ENCODE data around the gene WDSUB1. TPM values are rescaled to one million over a fixed set of nuclear protein-coding genes. Genes with fewer than 3 reads are reported as not detected.

WDSUB1 gene
- polyA plus RNA-seq, 2 donors, result 8.0 to 9.0 TPM

GRCh38 chr2:159249990-159250715 lies 36.4 kb downstream of the WDSUB1 start:
- H3K9me3 ChIP-seq (ENCODE audit: control insufficient read depth in 2 of 2, insufficient read depth in 1 of 2, low read depth in 1 of 2, low read length in 1 of 2), result no peaks in the 10 kb centered on the region
- H3K27me3 ChIP-seq (ENCODE audit: control insufficient read depth in 1 of 2, insufficient read depth in 2 of 2, low read length in 2 of 2), result no peaks in the 10 kb centered on the region
- 45 to 58% methylated on average over 7 of the region's 7 CpGs for WGBS, 2 donors
- H3K36me3 ChIP-seq (ENCODE audit: control insufficient read depth in 2 of 2, insufficient read depth in 2 of 2, low read length in 1 of 2), result no peaks in the 10 kb centered on the region
- no peak overlapping the region for H3K4me3 ChIP-seq (ENCODE audit: low read depth in 1 of 2, low read length in 2 of 2)
- peak overlapping the region; percentile 53 to 61 for H3K27ac ChIP-seq (ENCODE audit: low read depth in 2 of 2, low read length in 1 of 2)
- no peaks in the 10 kb centered on the region for H3K4me1 ChIP-seq (ENCODE audit: control insufficient read depth in 2 of 2, insufficient read depth in 2 of 2, low read length in 1 of 2)

GRCh38 chr2:159246325-159246988 lies 40.0 kb downstream of the WDSUB1 start:
- no peaks in the 10 kb centered on the region for H3K36me3 ChIP-seq (ENCODE audit: control insufficient read depth in 2 of 2, insufficient read depth in 2 of 2, low read length in 1 of 2)
- no peak overlapping the region for H3K27ac ChIP-seq (ENCODE audit: low read depth in 2 of 2, low read length in 1 of 2)
- no peak overlapping the region for H3K4me3 ChIP-seq (ENCODE audit: low read depth in 1 of 2, low read length in 2 of 2)
- WGBS, 2 donors, result 86 to 89% methylated on average over 7 of the region's 7 CpGs
- H3K9me3 ChIP-seq (ENCODE audit: control insufficient read depth in 2 of 2, insufficient read depth in 1 of 2, low read depth in 1 of 2, low read length in 1 of 2), result no peaks in the 10 kb centered on the region
- no peaks in the 10 kb centered on the region for H3K4me1 ChIP-seq (ENCODE audit: control insufficient read depth in 2 of 2, insufficient read depth in 2 of 2, low read length in 1 of 2)
- H3K27me3 ChIP-seq (ENCODE audit: control insufficient read depth in 1 of 2, insufficient read depth in 2 of 2, low read length in 2 of 2), result no peaks in the 10 kb centered on the region

GRCh38 chr2:159243529-159243928 lies 43.0 kb downstream of the WDSUB1 start:
- no peak overlapping the region for H3K4me3 ChIP-seq (ENCODE audit: low read depth in 1 of 2, low read length in 2 of 2)
- no peak overlapping the region for H3K27ac ChIP-seq (ENCODE audit: low read depth in 2 of 2, low read length in 1 of 2)
- H3K36me3 ChIP-seq (ENCODE audit: control insufficient read depth in 2 of 2, insufficient read depth in 2 of 2, low read length in 1 of 2), result peaks cover 0 to 3% of the 10 kb centered on the region in 2 donors
- no peaks in the 10 kb centered on the region for H3K9me3 ChIP-seq (ENCODE audit: control insufficient read depth in 2 of 2, insufficient read depth in 1 of 2, low read depth in 1 of 2, low read length in 1 of 2)
- no peaks in the 10 kb centered on the region for H3K27me3 ChIP-seq (ENCODE audit: control insufficient read depth in 1 of 2, insufficient read depth in 2 of 2, low read length in 2 of 2)
- H3K4me1 ChIP-seq (ENCODE audit: control insufficient read depth in 2 of 2, insufficient read depth in 2 of 2, low read length in 1 of 2), result no peaks in the 10 kb centered on the region

DNA sequence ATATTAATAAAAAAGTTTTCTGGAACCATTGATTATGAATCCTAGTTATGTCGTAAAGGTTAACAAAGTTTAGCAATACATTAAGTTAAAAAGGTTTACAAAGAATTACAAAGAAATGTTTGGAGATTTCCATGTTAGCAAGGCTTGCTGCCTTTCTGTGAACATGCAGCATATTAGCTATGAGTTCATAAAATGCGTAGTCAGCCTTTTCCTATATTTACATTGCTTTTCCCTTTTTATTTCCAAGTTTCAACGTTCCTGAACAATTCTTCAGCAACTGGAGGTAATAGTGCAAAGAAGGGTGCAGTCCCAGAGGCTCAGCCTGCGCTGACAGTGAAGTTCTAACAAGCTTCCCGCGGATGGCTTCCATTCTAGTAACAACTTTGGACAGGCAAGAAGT lies 51.6 kb downstream of the WDSUB1 start:
- H3K27ac ChIP-seq (ENCODE audit: low read depth in 2 of 2, low read length in 1 of 2), result no peak overlapping the region
- no peak overlapping the region for H3K4me3 ChIP-seq (ENCODE audit: low read depth in 1 of 2, low read length in 2 of 2)
- no peaks in the 10 kb centered on the region for H3K27me3 ChIP-seq (ENCODE audit: control insufficient read depth in 1 of 2, insufficient read depth in 2 of 2, low read length in 2 of 2)
- H3K36me3 ChIP-seq (ENCODE audit: control insufficient read depth in 2 of 2, insufficient read depth in 2 of 2, low read length in 1 of 2), result peaks cover 11 to 20% of the 10 kb centered on the region in 2 donors
- WGBS, 2 donors, result 88 to 90% methylated on average over 6 of the region's 6 CpGs
- no peaks in the 10 kb centered on the region for H3K9me3 ChIP-seq (ENCODE audit: control insufficient read depth in 2 of 2, insufficient read depth in 1 of 2, low read depth in 1 of 2, low read length in 1 of 2)
- H3K4me1 ChIP-seq (ENCODE audit: control insufficient read depth in 2 of 2, insufficient read depth in 2 of 2, low read length in 1 of 2), result no peaks in the 10 kb centered on the region

GRCh38 chr2:159232456-159233170 lies 53.9 kb downstream of the WDSUB1 start:
- WGBS, 2 donors, result 46 to 50% methylated on average over 3 of the region's 3 CpGs
- no peak overlapping the region for H3K4me3 ChIP-seq (ENCODE audit: low read depth in 1 of 2, low read length in 2 of 2)
- no peaks in the 10 kb centered on the region for H3K27me3 ChIP-seq (ENCODE audit: control insufficient read depth in 1 of 2, insufficient read depth in 2 of 2, low read length in 2 of 2)
- no peak overlapping the region for H3K27ac ChIP-seq (ENCODE audit: low read depth in 2 of 2, low read length in 1 of 2)
- peaks cover 23 to 32% of the 10 kb centered on the region in 2 donors for H3K36me3 ChIP-seq (ENCODE audit: control insufficient read depth in 2 of 2, insufficient read depth in 2 of 2, low read length in 1 of 2)
- H3K4me1 ChIP-seq (ENCODE audit: control insufficient read depth in 2 of 2, insufficient read depth in 2 of 2, low read length in 1 of 2), result no peaks in the 10 kb centered on the region
- no peaks in the 10 kb centered on the region for H3K9me3 ChIP-seq (ENCODE audit: control insufficient read depth in 2 of 2, insufficient read depth in 1 of 2, low read depth in 1 of 2, low read length in 1 of 2)

GRCh38 chr2:159230145-159230877 lies 56.2 kb downstream of the WDSUB1 start:
- Histone ChIP-seq H3K27me3 (ENCODE audit: control insufficient read depth in 1 of 2, insufficient read depth in 2 of 2, low read length in 2 of 2) (no peaks in the 10 kb centered on the region), H3K4me3 (ENCODE audit: low read depth in 1 of 2, low read length in 2 of 2) (no peak overlapping the region), H3K36me3 (ENCODE audit: control insufficient read depth in 2 of 2, insufficient read depth in 2 of 2, low read length in 1 of 2) (peaks cover 19 to 33% of the 10 kb centered on the region in 2 donors), H3K9me3 (ENCODE audit: control insufficient read depth in 2 of 2, insufficient read depth in 1 of 2, low read depth in 1 of 2, low read length in 1 of 2) (no peaks in the 10 kb centered on the region), H3K4me1 (ENCODE audit: control insufficient read depth in 2 of 2, insufficient read depth in 2 of 2, low read length in 1 of 2) (no peaks in the 10 kb centered on the region), H3K27ac (ENCODE audit: low read depth in 2 of 2, low read length in 1 of 2) (no peak overlapping the region)
- WGBS, 2 donors, result 94 to 95% methylated on average over 19 of the region's 19 CpGs

DNA sequence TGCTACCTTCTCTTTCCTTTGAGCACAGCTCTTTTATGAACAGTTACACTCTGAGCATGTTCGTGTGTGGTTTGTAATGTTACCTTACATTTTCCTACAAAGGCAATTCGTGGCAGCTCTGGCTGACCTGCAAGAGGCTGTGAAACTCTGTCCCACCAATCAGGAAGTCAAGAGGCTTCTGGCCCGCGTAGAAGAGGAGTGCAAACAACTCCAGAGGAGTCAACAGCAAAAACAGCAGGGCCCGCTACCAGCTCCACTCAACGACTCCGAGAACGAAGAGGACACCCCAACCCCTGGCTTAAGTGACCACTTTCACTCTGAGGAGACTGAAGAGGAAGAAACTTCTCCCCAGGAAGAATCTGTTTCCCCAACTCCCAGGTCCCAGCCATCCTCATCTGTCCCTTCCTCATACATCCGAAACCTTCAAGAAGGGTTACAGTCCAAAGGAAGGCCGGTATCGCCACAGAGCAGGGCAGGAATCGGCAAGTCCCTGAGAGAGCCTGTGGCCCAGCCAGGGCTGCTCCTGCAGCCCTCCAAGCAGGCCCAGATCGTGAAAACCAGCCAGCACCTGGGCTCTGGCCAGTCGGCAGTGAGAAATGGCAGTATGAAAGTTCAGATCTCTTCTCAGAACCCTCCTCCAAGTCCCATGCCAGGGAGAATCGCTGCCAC lies 56.9 kb downstream of the WDSUB1 start:
- no peaks in the 10 kb centered on the region for H3K4me1 ChIP-seq (ENCODE audit: control insufficient read depth in 2 of 2, insufficient read depth in 2 of 2, low read length in 1 of 2)
- no peak overlapping the region for H3K27ac ChIP-seq (ENCODE audit: low read depth in 2 of 2, low read length in 1 of 2)
- no peaks in the 10 kb centered on the region for H3K9me3 ChIP-seq (ENCODE audit: control insufficient read depth in 2 of 2, insufficient read depth in 1 of 2, low read depth in 1 of 2, low read length in 1 of 2)
- peaks cover 20 to 35% of the 10 kb centered on the region in 2 donors for H3K36me3 ChIP-seq (ENCODE audit: control insufficient read depth in 2 of 2, insufficient read depth in 2 of 2, low read length in 1 of 2)
- H3K27me3 ChIP-seq (ENCODE audit: control insufficient read depth in 1 of 2, insufficient read depth in 2 of 2, low read length in 2 of 2), result no peaks in the 10 kb centered on the region
- no peak overlapping the region for H3K4me3 ChIP-seq (ENCODE audit: low read depth in 1 of 2, low read length in 2 of 2)
- 90 to 92% methylated on average over 15 of the region's 15 CpGs for WGBS, 2 donors

DNA sequence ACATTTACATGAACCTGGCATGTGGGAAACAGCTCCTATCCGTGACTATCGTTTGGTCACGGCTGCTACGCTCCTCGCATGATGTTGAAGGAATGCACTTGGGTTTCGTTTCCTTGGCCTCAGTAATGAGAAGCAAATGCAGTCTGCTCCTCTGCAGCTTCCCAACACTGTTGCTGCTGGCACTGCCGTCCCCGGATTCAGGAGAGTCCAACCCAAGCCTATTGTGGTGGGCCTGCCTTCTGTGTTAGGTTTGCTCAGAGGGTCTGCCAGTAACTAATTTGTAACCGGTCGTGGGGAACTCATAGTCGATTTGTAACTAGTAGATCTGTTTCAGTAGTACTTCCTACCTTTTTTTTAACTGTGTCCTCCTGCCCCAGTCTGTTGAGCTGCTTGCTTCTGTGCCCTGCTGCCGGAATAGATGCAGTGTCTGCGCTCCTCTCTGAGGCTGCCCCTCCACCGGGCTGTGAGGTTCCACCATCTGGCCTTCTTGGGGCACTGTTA lies 58.4 kb downstream of the WDSUB1 start:
- H3K4me1 ChIP-seq (ENCODE audit: control insufficient read depth in 2 of 2, insufficient read depth in 2 of 2, low read length in 1 of 2), result peaks cover 0 to 3% of the 10 kb centered on the region in 2 donors
- no peaks in the 10 kb centered on the region for H3K27me3 ChIP-seq (ENCODE audit: control insufficient read depth in 1 of 2, insufficient read depth in 2 of 2, low read length in 2 of 2)
- WGBS, 2 donors, result 91% methylated on average over 14 of the region's 14 CpGs
- no peak overlapping the region for H3K27ac ChIP-seq (ENCODE audit: low read depth in 2 of 2, low read length in 1 of 2)
- no peaks in the 10 kb centered on the region for H3K9me3 ChIP-seq (ENCODE audit: control insufficient read depth in 2 of 2, insufficient read depth in 1 of 2, low read depth in 1 of 2, low read length in 1 of 2)
- peaks cover 27 to 44% of the 10 kb centered on the region in 2 donors for H3K36me3 ChIP-seq (ENCODE audit: control insufficient read depth in 2 of 2, insufficient read depth in 2 of 2, low read length in 1 of 2)
- H3K4me3 ChIP-seq (ENCODE audit: low read depth in 1 of 2, low read length in 2 of 2), result no peak overlapping the region

DNA sequence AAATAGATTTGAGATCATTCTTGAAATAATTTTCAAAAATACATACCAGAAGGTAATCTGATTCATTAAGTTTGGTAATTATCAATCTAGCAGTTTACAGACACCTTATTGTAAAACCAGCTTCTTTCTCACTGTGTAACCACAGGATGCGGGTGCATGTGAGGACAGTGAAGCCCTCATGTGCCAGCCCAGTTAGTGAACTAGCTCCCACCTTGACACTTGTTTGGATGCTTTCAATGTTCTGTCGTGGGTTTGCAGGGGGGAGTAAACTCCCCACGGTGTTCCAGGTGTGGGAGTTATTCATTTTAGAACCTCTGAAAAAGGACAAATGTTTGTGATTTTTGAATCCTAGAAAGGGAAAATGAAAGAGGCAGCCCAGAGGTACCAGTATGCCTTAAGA lies 59.0 kb downstream of the WDSUB1 start:
- Histone ChIP-seq H3K27ac (ENCODE audit: low read depth in 2 of 2, low read length in 1 of 2) (no peak overlapping the region), H3K36me3 (ENCODE audit: control insufficient read depth in 2 of 2, insufficient read depth in 2 of 2, low read length in 1 of 2) (peaks cover 27 to 44% of the 10 kb centered on the region in 2 donors), H3K4me1 (ENCODE audit: control insufficient read depth in 2 of 2, insufficient read depth in 2 of 2, low read length in 1 of 2) (peaks cover 0 to 3% of the 10 kb centered on the region in 2 donors), H3K9me3 (ENCODE audit: control insufficient read depth in 2 of 2, insufficient read depth in 1 of 2, low read depth in 1 of 2, low read length in 1 of 2) (no peaks in the 10 kb centered on the region), H3K27me3 (ENCODE audit: control insufficient read depth in 1 of 2, insufficient read depth in 2 of 2, low read length in 2 of 2) (no peaks in the 10 kb centered on the region), H3K4me3 (ENCODE audit: low read depth in 1 of 2, low read length in 2 of 2) (no peak overlapping the region)
- 53 to 55% methylated on average over 3 of the region's 3 CpGs for WGBS, 2 donors

Data from esophagus (tissue), 2 donors.